RPMI8226 (cell line): ENCODE measurements around the gene VAV3.
"Not testable (repeated sequence)": the region's sequence is repeated elsewhere in the genome, so short reads cannot be mapped to it uniquely, and the experiment has no call there.

Experiments used
- DNase-seq: peaks from one replicate; pipeline ENCODE4 v3.0.0-alpha.2; 2015

The VAV3 gene

GRCh38 chr1:107935396-107936064, 29.4 kb downstream of the VAV3 start:
- DNase-seq: no peak

GRCh38 chr1:107934578-107934977, 30.4 kb downstream of the VAV3 start:
- no peak for DNase-seq

GRCh38 chr1:107933736-107934135, 31.2 kb downstream of the VAV3 start:
- no peak for DNase-seq

GRCh38 chr1:107930292-107930691, 34.7 kb downstream of the VAV3 start:
- no peak for DNase-seq

GRCh38 chr1:107927820-107928219, 37.2 kb downstream of the VAV3 start:
- DNase-seq: no peak

- DNase-seq: peak; percentile 52
These were observed 38.4 kb downstream of the VAV3 start for GRCh38 chr1:107926436-107927080.

GRCh38 chr1:107925565-107925964, 39.4 kb downstream of the VAV3 start:
- DNase-seq: no peak

- DNase-seq: no peak
These were observed 44.0 kb downstream of the VAV3 start for GRCh38 chr1:107920999-107921398.

- DNase-seq: no peak
These were observed 44.4 kb downstream of the VAV3 start for GRCh38 chr1:107920561-107920960.

- DNase-seq: no peak
These were observed 45.0 kb downstream of the VAV3 start for GRCh38 chr1:107919953-107920352.

- no peak for DNase-seq
These were observed 50.7 kb downstream of the VAV3 start for GRCh38 chr1:107914119-107914765.

GRCh38 chr1:107912656-107913055, 52.3 kb downstream of the VAV3 start:
- no peak for DNase-seq

- no peak for DNase-seq
These were observed 64.7 kb downstream of the VAV3 start for GRCh38 chr1:107900090-107900945.

- no peak for DNase-seq
These were observed 65.3 kb downstream of the VAV3 start for GRCh38 chr1:107899655-107900054.

- DNase-seq: no peak
These were observed 67.3 kb downstream of the VAV3 start for GRCh38 chr1:107897438-107898345.

- no peak for DNase-seq
These were observed 68.0 kb downstream of the VAV3 start for GRCh38 chr1:107896936-107897335.

GRCh38 chr1:107896401-107896800, 68.6 kb downstream of the VAV3 start:
- DNase-seq: no peak

GRCh38 chr1:107895403-107896191, 69.4 kb downstream of the VAV3 start:
- DNase-seq: no peak

- no peak for DNase-seq
These were observed 70.4 kb downstream of the VAV3 start for GRCh38 chr1:107894605-107895004.

- DNase-seq: not testable (repeated sequence)
These were observed 71.6 kb downstream of the VAV3 start for GRCh38 chr1:107893350-107893749.

GRCh38 chr1:107889524-107889923, 75.5 kb downstream of the VAV3 start:
- no peak for DNase-seq
